Liver (tissue), 9 donors: Measurements from ENCODE around the gene JAML. TPM values are rescaled to one million over a fixed set of nuclear protein-coding genes. Genes with fewer than 3 reads are reported as not detected.

Source experiments
- DNase-seq: peaks from one replicate; pipeline ENCODE4 v3.0.0-alpha.2; 2017; ENCODE audit warnings: low spot score
- H3K27ac ChIP-seq, 2 donors: one replicate each; pipeline ENCODE4 v1.7.0; 2013; ENCODE audit warnings: inconsistent platforms in 2 of 2, low read length in 2 of 2, control low read depth in 1 of 2, low read depth in 1 of 2, mild to moderate bottlenecking in 1 of 2
- H3K27me3 ChIP-seq, 4 donors: one replicate each; pipeline versions ENCODE4 v1.6.1 to v1.7.0; 2013; ENCODE audit warnings: low read length in 3 of 4, inconsistent platforms in 1 of 4, mild to moderate bottlenecking in 1 of 4, moderate library complexity in 1 of 4; ENCODE audit not compliant: control insufficient read depth in 4 of 4, insufficient read depth in 4 of 4
- H3K36me3 ChIP-seq, 4 donors: one replicate each; pipeline versions ENCODE4 v1.6.1 to v1.7.0; 2013; ENCODE audit warnings: low read length in 3 of 4, mild to moderate bottlenecking in 3 of 4, low read depth in 1 of 4, moderate library complexity in 1 of 4; ENCODE audit not compliant: control insufficient read depth in 4 of 4, insufficient read depth in 3 of 4
- H3K4me1 ChIP-seq, 4 donors: one replicate each; pipeline versions ENCODE4 v1.6.1 to v1.7.0; 2013; ENCODE audit warnings: low read length in 3 of 4, mild to moderate bottlenecking in 3 of 4, moderate library complexity in 1 of 4; ENCODE audit not compliant: control insufficient read depth in 4 of 4, insufficient read depth in 4 of 4
- H3K4me3 ChIP-seq, 3 donors: one replicate each; pipeline versions ENCODE4 v1.6.1 to v1.7.0; 2013; ENCODE audit warnings: low read length in 3 of 3, control low read depth in 1 of 3, low read depth in 1 of 3, mild to moderate bottlenecking in 1 of 3
- H3K9ac ChIP-seq, 2 donors: one replicate each; pipeline ENCODE4 v1.7.0; 2013; ENCODE audit warnings: low read length in 2 of 2, mild to moderate bottlenecking in 2 of 2, moderate library complexity in 2 of 2, control low read depth in 1 of 2, low read depth in 1 of 2
- H3K9me3 ChIP-seq, 4 donors: one replicate each; pipeline versions ENCODE4 v1.6.1 to v1.7.0; 2013; ENCODE audit warnings: low read length in 3 of 4; ENCODE audit not compliant: control insufficient read depth in 4 of 4
- EGR1 ChIP-seq, 2 donors: IDR thresholded peaks; 2 replicates each; pipeline ENCODE4 v1.6.1; 2016 to 2018; ENCODE audit warnings: antibody characterized with exemption in 2 of 2, low read depth in 2 of 2
- FOXA1 ChIP-seq: IDR thresholded peaks from 2 replicates; pipeline ENCODE4 v1.6.1; 2016; ENCODE audit warnings: antibody characterized with exemption
- FOXA2 ChIP-seq: IDR thresholded peaks from 2 replicates; pipeline ENCODE4 v1.6.1; 2016; ENCODE audit warnings: antibody characterized with exemption
- GABPA ChIP-seq, 2 donors: IDR thresholded peaks in 1 of 2; conservative IDR thresholded peaks in 1 of 2; 2 replicates each; pipeline ENCODE4 v1.6.1; 2016; ENCODE audit warnings: antibody characterized with exemption in 2 of 2, mild to moderate bottlenecking in 1 of 2, moderate library complexity in 1 of 2
- HNF4A ChIP-seq, 2 donors: conservative IDR thresholded peaks; 2 replicates each; pipeline ENCODE4 v1.6.1; 2016; ENCODE audit warnings: antibody characterized with exemption in 2 of 2, mild to moderate bottlenecking in 2 of 2
- HNF4G ChIP-seq: IDR thresholded peaks from 2 replicates; pipeline ENCODE4 v1.6.1; 2016; ENCODE audit warnings: antibody characterized with exemption
- JUND ChIP-seq, 2 donors: IDR thresholded peaks; 2 replicates each; pipeline ENCODE4 v1.6.1; 2016; ENCODE audit warnings: antibody characterized with exemption in 2 of 2
- NR2F2 ChIP-seq: IDR thresholded peaks from 2 replicates; pipeline ENCODE4 v1.6.1; 2016; ENCODE audit warnings: antibody characterized with exemption
- RAD21 ChIP-seq, 2 donors: IDR thresholded peaks; 2 replicates each; pipeline ENCODE4 v1.6.1; 2016; ENCODE audit warnings: antibody characterized with exemption in 2 of 2, mild to moderate bottlenecking in 2 of 2
- RXRA ChIP-seq, 2 donors: IDR thresholded peaks; 2 replicates each; pipeline ENCODE4 v1.6.1; 2017 to 2018; ENCODE audit warnings: antibody characterized with exemption in 2 of 2, mild to moderate bottlenecking in 1 of 2
- SP1 ChIP-seq: IDR thresholded peaks from 2 replicates; pipeline ENCODE4 v1.6.1; 2018; ENCODE audit warnings: antibody characterized with exemption, mild to moderate bottlenecking
- TAF1 ChIP-seq: conservative IDR thresholded peaks from 2 replicates; pipeline ENCODE4 v1.6.1; 2016; ENCODE audit warnings: antibody characterized with exemption, mild to moderate bottlenecking
- WGBS: extraction: QIAGEN DNeasy Blood & Tissue Kit; methylation state at CpG from one replicate; pipeline ENCODE4 v1.1.7; 2013; 5-methylcytosine and 5-hydroxymethylcytosine counted together
- polyA plus RNA-seq, 2 donors: library from polyadenylated mRNA; stranded (reverse) in 1 of 2; unstranded in 1 of 2; fragments of 200-250 nt in 1 of 2; fragments of >200 nt in 1 of 2; fragmentation: Nextera tagmentation in 1 of 2; extraction: Ambion mirVana in 1 of 2; gene quantifications; one replicate each; pipeline versions ENCODE4 v1.2.1 to v1.2.3, GENCODE V29; 2013 to 2015
- total RNA-seq, 2 donors: library from RNA; depleted of rRNA; stranded (reverse); fragments of >200 nt; gene quantifications; one replicate each; pipeline ENCODE4 v1.2.3, GENCODE V29; 2014
- TF ChIP-seq, protein P1 (sequence below): IDR thresholded peaks from 2 replicates; pipeline ENCODE4 v1.6.1; 2016; ENCODE audit warnings: antibody characterized with exemption
- TF ChIP-seq, protein P2 (sequence below): IDR thresholded peaks from 2 replicates; pipeline ENCODE4 v1.6.1; 2016; ENCODE audit warnings: antibody characterized with exemption
- TF ChIP-seq, protein P3 (sequence below): IDR thresholded peaks from 2 replicates; pipeline ENCODE4 v1.6.1; 2016; ENCODE audit warnings: antibody characterized with exemption, mild to moderate bottlenecking
- TF ChIP-seq, protein P4 (sequence below): IDR thresholded peaks from 2 replicates; pipeline ENCODE4 v1.6.1; 2016; ENCODE audit warnings: antibody characterized with exemption
- TF ChIP-seq, protein P5 (sequence below): fragments of 150-350 bp; IDR thresholded peaks from 2 replicates; pipeline ENCODE4 v1.5.1; 2017; ENCODE audit warnings: improper control_type of control experiment, low read depth, low read length; ENCODE audit not compliant: missing input control
- donor health status: healthy.
- donor health status: healthy.
- donor health status: healthy.
- donor health status: healthy.
- donor health status: healthy.

Gene JAML
- total and polyA plus RNA-seq, 4 donors: 2.2 to 13.5 (median 6.5) TPM

DNA sequence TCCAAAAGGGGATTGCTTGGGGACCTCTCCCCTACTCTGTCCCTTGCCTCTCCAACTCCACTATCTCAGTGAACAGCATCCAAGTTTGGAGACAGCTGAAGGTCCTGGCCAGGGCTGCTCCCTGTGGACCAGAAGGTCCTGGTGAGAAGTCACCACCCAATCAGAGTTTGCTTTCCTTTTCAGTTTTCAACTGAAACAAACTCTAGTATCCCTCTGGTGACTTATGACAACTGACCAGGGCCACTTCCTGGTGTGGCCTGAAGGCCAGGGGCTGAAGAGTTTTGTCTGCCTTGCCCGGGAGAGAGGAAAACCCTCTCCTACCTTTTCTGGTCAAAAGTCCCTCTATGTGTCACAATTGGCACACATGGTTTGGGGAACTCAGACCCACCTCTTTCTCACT lies 5.1 kb downstream of the JAML start:
- TF ChIP-seq, protein P1, sequence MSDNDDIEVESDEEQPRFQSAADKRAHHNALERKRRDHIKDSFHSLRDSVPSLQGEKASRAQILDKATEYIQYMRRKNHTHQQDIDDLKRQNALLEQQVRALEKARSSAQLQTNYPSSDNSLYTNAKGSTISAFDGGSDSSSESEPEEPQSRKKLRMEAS: no peak
- TF ChIP-seq FOXA1 (no peak), GABPA (IDR thresholded peaks at IDR 0.05 in 1 of 2, conservative IDR thresholded peaks at IDR 0.05 in 1 of 2) (no peak), NR2F2 (no peak), TAF1 (no peak), HNF4A (conservative IDR thresholded peaks at IDR 0.05) (no peak), EGR1 (IDR thresholded peaks at IDR 0.05; ENCODE audit: low read depth in 2 of 2) (no peak), RAD21 (IDR thresholded peaks at IDR 0.05) (no peak), SP1 (no peak), RXRA (IDR thresholded peaks at IDR 0.05) (no peak), JUND (IDR thresholded peaks at IDR 0.05) (no peak), FOXA2 (no peak), HNF4G (no peak)
- TF ChIP-seq, protein P2, sequence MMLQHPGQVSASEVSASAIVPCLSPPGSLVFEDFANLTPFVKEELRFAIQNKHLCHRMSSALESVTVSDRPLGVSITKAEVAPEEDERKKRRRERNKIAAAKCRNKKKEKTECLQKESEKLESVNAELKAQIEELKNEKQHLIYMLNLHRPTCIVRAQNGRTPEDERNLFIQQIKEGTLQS: no peak
- TF ChIP-seq, protein P3, sequence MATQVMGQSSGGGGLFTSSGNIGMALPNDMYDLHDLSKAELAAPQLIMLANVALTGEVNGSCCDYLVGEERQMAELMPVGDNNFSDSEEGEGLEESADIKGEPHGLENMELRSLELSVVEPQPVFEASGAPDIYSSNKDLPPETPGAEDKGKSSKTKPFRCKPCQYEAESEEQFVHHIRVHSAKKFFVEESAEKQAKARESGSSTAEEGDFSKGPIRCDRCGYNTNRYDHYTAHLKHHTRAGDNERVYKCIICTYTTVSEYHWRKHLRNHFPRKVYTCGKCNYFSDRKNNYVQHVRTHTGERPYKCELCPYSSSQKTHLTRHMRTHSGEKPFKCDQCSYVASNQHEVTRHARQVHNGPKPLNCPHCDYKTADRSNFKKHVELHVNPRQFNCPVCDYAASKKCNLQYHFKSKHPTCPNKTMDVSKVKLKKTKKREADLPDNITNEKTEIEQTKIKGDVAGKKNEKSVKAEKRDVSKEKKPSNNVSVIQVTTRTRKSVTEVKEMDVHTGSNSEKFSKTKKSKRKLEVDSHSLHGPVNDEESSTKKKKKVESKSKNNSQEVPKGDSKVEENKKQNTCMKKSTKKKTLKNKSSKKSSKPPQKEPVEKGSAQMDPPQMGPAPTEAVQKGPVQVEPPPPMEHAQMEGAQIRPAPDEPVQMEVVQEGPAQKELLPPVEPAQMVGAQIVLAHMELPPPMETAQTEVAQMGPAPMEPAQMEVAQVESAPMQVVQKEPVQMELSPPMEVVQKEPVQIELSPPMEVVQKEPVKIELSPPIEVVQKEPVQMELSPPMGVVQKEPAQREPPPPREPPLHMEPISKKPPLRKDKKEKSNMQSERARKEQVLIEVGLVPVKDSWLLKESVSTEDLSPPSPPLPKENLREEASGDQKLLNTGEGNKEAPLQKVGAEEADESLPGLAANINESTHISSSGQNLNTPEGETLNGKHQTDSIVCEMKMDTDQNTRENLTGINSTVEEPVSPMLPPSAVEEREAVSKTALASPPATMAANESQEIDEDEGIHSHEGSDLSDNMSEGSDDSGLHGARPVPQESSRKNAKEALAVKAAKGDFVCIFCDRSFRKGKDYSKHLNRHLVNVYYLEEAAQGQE: no peak
- TF ChIP-seq, protein P4, sequence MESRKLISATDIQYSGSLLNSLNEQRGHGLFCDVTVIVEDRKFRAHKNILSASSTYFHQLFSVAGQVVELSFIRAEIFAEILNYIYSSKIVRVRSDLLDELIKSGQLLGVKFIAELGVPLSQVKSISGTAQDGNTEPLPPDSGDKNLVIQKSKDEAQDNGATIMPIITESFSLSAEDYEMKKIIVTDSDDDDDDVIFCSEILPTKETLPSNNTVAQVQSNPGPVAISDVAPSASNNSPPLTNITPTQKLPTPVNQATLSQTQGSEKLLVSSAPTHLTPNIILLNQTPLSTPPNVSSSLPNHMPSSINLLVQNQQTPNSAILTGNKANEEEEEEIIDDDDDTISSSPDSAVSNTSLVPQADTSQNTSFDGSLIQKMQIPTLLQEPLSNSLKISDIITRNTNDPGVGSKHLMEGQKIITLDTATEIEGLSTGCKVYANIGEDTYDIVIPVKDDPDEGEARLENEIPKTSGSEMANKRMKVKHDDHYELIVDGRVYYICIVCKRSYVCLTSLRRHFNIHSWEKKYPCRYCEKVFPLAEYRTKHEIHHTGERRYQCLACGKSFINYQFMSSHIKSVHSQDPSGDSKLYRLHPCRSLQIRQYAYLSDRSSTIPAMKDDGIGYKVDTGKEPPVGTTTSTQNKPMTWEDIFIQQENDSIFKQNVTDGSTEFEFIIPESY: no peak
- TF ChIP-seq, protein P5, sequence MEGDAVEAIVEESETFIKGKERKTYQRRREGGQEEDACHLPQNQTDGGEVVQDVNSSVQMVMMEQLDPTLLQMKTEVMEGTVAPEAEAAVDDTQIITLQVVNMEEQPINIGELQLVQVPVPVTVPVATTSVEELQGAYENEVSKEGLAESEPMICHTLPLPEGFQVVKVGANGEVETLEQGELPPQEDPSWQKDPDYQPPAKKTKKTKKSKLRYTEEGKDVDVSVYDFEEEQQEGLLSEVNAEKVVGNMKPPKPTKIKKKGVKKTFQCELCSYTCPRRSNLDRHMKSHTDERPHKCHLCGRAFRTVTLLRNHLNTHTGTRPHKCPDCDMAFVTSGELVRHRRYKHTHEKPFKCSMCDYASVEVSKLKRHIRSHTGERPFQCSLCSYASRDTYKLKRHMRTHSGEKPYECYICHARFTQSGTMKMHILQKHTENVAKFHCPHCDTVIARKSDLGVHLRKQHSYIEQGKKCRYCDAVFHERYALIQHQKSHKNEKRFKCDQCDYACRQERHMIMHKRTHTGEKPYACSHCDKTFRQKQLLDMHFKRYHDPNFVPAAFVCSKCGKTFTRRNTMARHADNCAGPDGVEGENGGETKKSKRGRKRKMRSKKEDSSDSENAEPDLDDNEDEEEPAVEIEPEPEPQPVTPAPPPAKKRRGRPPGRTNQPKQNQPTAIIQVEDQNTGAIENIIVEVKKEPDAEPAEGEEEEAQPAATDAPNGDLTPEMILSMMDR: no peak
- H3K27me3 ChIP-seq: no peaks in the 10 kb centered on the region
- 85% methylated on average over 1 of the region's 1 CpG for WGBS
- no peak for DNase-seq
- H3K4me1 ChIP-seq: no peaks in the 10 kb centered on the region
- H3K27ac ChIP-seq: no peak overlapping the region
- no peak overlapping the region for H3K4me3 ChIP-seq
- no peak overlapping the region for H3K9ac ChIP-seq
- no peaks in the 10 kb centered on the region for H3K36me3 ChIP-seq
- H3K9me3 ChIP-seq: no peaks in the 10 kb centered on the region

DNA sequence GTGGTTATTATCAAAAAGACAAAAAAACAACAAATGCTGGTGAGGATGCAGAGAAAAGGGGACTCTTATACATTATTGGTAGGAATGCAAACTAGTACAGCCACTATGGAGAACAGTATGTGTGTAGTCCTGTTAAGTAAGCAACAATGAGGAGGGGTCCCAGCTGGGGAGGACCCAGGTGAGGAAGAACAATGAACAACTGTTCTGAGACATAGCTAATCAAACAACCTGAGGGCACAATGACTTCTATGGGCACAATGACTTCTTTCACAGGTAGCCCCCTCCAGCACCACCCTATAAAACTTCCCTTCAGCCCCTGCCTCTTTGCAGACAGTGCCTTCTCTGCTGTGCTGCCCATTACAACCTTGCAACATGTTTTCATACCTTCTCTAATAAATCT lies 5.6 kb downstream of the JAML start:
- Histone ChIP-seq H3K4me3 (no peak overlapping the region), H3K9me3 (no peaks in the 10 kb centered on the region), H3K4me1 (peaks cover 0 to under 1% (median under 1%) of the 10 kb centered on the region in 4 donors), H3K36me3 (no peaks in the 10 kb centered on the region), H3K9ac (no peak overlapping the region), H3K27ac (no peak overlapping the region), H3K27me3 (no peaks in the 10 kb centered on the region)
- no peak for DNase-seq
- TF ChIP-seq FOXA2 (no peak), GABPA (IDR thresholded peaks at IDR 0.05 in 1 of 2, conservative IDR thresholded peaks at IDR 0.05 in 1 of 2) (no peak), RXRA (IDR thresholded peaks at IDR 0.05) (no peak), JUND (IDR thresholded peaks at IDR 0.05) (no peak), EGR1 (IDR thresholded peaks at IDR 0.05; ENCODE audit: low read depth in 2 of 2) (no peak), SP1 (no peak), HNF4G (no peak)
- TF ChIP-seq, protein P3: no peak
- TF ChIP-seq, protein P5: no peak
- TF ChIP-seq, protein P2: no peak
